ENCODE measurements around the gene CTDSPL. TPM values are rescaled to one million over a fixed set of nuclear protein-coding genes. Genes with fewer than 3 reads are reported as not detected.

CTDSPL gene
- total RNA-seq, 1 donor from 2014 or later, result 20.4 TPM

GRCh38 chr3:38000965-38001455, 139.3 kb downstream of the CTDSPL start:
- H3K9ac ChIP-seq (ENCODE audit: low read depth in 1 of 3, low read length in 3 of 3), result peak overlapping the region in 1 of 3 donors; percentile 14
- H3K4me3 ChIP-seq (ENCODE audit: low read length in 3 of 3), result no peak overlapping the region
- no peaks in the 10 kb centered on the region for H3K27me3 ChIP-seq (ENCODE audit: control insufficient read depth in 3 of 3, insufficient read depth in 3 of 3, low read length in 3 of 3)
- no peak overlapping the region for H3K27ac ChIP-seq (ENCODE audit: low read depth, low read length)
- no peaks in the 10 kb centered on the region for H3K9me3 ChIP-seq (ENCODE audit: control insufficient read depth in 3 of 3, low read length in 3 of 3)
- H3K36me3 ChIP-seq (ENCODE audit: control insufficient read depth in 3 of 3, insufficient read depth in 3 of 3, low read length in 3 of 3), result peaks cover 2 to 8% (median 4%) of the 10 kb centered on the region in 3 donors
- peaks cover 11 to 31% (median 24%) of the 10 kb centered on the region in 3 donors for H3K4me1 ChIP-seq (ENCODE audit: control insufficient read depth in 3 of 3, insufficient read depth in 3 of 3, low read length in 3 of 3)

DNA sequence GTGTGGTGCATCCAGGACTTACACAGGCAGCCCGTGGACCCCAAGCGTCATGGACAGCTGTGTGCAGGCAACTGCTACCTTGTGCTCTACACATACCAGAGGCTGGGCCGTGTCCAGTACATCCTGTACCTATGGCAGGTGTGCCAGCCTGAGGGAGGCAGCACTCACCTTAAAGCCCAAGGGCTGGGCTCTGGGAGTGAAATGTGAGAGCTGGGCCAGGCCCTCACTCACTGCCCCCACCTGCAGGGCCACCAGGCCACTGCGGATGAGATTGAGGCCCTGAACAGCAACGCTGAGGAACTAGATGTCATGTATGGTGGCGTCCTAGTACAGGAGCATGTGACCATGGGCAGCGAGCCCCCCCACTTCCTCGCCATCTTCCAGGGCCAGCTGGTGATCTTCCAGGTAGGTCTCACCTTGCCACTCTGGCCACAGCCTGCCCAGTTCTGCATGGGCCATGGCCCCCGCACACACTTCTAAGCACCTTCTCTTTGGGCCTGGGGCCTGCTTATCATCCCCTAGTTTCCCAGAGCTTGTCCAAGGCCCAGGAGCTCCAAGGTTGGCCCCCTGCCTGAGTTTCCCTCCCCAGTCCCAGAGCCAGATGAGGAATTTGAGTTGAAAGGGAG, 139.9 kb downstream of the CTDSPL start:
- no peak overlapping the region for H3K27ac ChIP-seq (ENCODE audit: low read depth, low read length)
- no peaks in the 10 kb centered on the region for H3K27me3 ChIP-seq (ENCODE audit: control insufficient read depth in 3 of 3, insufficient read depth in 3 of 3, low read length in 3 of 3)
- H3K36me3 ChIP-seq (ENCODE audit: control insufficient read depth in 3 of 3, insufficient read depth in 3 of 3, low read length in 3 of 3), result peaks cover 2 to 8% (median 4%) of the 10 kb centered on the region in 3 donors
- peaks cover 11 to 31% (median 24%) of the 10 kb centered on the region in 3 donors for H3K4me1 ChIP-seq (ENCODE audit: control insufficient read depth in 3 of 3, insufficient read depth in 3 of 3, low read length in 3 of 3)
- H3K4me3 ChIP-seq (ENCODE audit: low read length in 3 of 3), result no peak overlapping the region
- no peaks in the 10 kb centered on the region for H3K9me3 ChIP-seq (ENCODE audit: control insufficient read depth in 3 of 3, low read length in 3 of 3)
- no peak overlapping the region for H3K9ac ChIP-seq (ENCODE audit: low read depth in 1 of 3, low read length in 3 of 3)

GRCh38 chr3:38002291-38002876, 140.7 kb downstream of the CTDSPL start:
- H3K4me3 ChIP-seq (ENCODE audit: low read length in 3 of 3), result no peak overlapping the region

GRCh38 chr3:38002940-38003339, 141.3 kb downstream of the CTDSPL start:
- peaks cover 6 to 16% (median 8%) of the 10 kb centered on the region in 3 donors for H3K36me3 ChIP-seq (ENCODE audit: control insufficient read depth in 3 of 3, insufficient read depth in 3 of 3, low read length in 3 of 3)
- no peaks in the 10 kb centered on the region for H3K9me3 ChIP-seq (ENCODE audit: control insufficient read depth in 3 of 3, low read length in 3 of 3)
- no peak overlapping the region for H3K27ac ChIP-seq (ENCODE audit: low read depth, low read length)
- H3K4me3 ChIP-seq (ENCODE audit: low read length in 3 of 3), result no peak overlapping the region
- H3K9ac ChIP-seq (ENCODE audit: low read depth in 1 of 3, low read length in 3 of 3), result no peak overlapping the region
- peaks cover 11 to 29% (median 23%) of the 10 kb centered on the region in 3 donors for H3K4me1 ChIP-seq (ENCODE audit: control insufficient read depth in 3 of 3, insufficient read depth in 3 of 3, low read length in 3 of 3)
- H3K27me3 ChIP-seq (ENCODE audit: control insufficient read depth in 3 of 3, insufficient read depth in 3 of 3, low read length in 3 of 3), result no peaks in the 10 kb centered on the region

More at GRCh38 chr3:38002291-38002876, 140.7 kb downstream of the CTDSPL start:
- Histone ChIP-seq H3K27me3 (ENCODE audit: control insufficient read depth in 3 of 3, insufficient read depth in 3 of 3, low read length in 3 of 3) (no peaks in the 10 kb centered on the region), H3K4me1 (ENCODE audit: control insufficient read depth in 3 of 3, insufficient read depth in 3 of 3, low read length in 3 of 3) (peaks cover 11 to 31% (median 24%) of the 10 kb centered on the region in 3 donors), H3K36me3 (ENCODE audit: control insufficient read depth in 3 of 3, insufficient read depth in 3 of 3, low read length in 3 of 3) (peaks cover 3 to 10% (median 4%) of the 10 kb centered on the region in 3 donors), H3K9ac (ENCODE audit: low read depth in 1 of 3, low read length in 3 of 3) (no peak overlapping the region), H3K9me3 (ENCODE audit: control insufficient read depth in 3 of 3, low read length in 3 of 3) (no peaks in the 10 kb centered on the region), H3K27ac (ENCODE audit: low read depth, low read length) (no peak overlapping the region)

DNA sequence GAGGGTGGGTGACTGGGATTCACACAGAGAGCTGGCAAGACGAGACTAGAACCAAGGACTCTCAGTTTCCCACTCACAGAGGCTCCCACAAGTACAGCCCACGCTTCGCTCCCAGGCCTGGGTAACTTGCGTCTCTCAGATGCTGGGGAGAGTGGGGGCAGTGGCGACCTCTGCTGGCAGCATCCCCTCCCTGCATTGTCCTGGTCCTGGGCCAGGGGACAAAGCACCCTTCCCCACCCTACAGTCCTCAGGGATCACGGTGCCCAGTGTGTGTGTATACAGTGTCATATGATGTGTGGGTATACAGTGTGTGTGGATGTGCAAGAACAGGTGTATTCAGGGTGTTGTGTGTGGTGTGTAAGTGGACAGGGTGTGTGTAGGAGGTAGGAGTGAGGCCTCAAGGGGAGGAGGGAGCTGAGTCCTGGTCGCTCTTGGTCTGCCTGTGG, 141.7 kb downstream of the CTDSPL start:
- Histone ChIP-seq H3K9me3 (ENCODE audit: control insufficient read depth in 3 of 3, low read length in 3 of 3) (no peaks in the 10 kb centered on the region), H3K36me3 (ENCODE audit: control insufficient read depth in 3 of 3, insufficient read depth in 3 of 3, low read length in 3 of 3) (peaks cover 10 to 17% (median 13%) of the 10 kb centered on the region in 3 donors), H3K4me1 (ENCODE audit: control insufficient read depth in 3 of 3, insufficient read depth in 3 of 3, low read length in 3 of 3) (peaks cover 10 to 24% (median 18%) of the 10 kb centered on the region in 3 donors), H3K27ac (ENCODE audit: low read depth, low read length) (no peak overlapping the region), H3K4me3 (ENCODE audit: low read length in 3 of 3) (no peak overlapping the region), H3K9ac (ENCODE audit: low read depth in 1 of 3, low read length in 3 of 3) (no peak overlapping the region), H3K27me3 (ENCODE audit: control insufficient read depth in 3 of 3, insufficient read depth in 3 of 3, low read length in 3 of 3) (no peaks in the 10 kb centered on the region)

GRCh38 chr3:38003817-38004414, 142.2 kb downstream of the CTDSPL start:
- H3K27me3 ChIP-seq (ENCODE audit: control insufficient read depth in 3 of 3, insufficient read depth in 3 of 3, low read length in 3 of 3), result no peaks in the 10 kb centered on the region
- peaks cover 10 to 21% (median 15%) of the 10 kb centered on the region in 3 donors for H3K36me3 ChIP-seq (ENCODE audit: control insufficient read depth in 3 of 3, insufficient read depth in 3 of 3, low read length in 3 of 3)
- no peak overlapping the region for H3K9ac ChIP-seq (ENCODE audit: low read depth in 1 of 3, low read length in 3 of 3)
- no peaks in the 10 kb centered on the region for H3K9me3 ChIP-seq (ENCODE audit: control insufficient read depth in 3 of 3, low read length in 3 of 3)
- no peak overlapping the region for H3K27ac ChIP-seq (ENCODE audit: low read depth, low read length)
- H3K4me1 ChIP-seq (ENCODE audit: control insufficient read depth in 3 of 3, insufficient read depth in 3 of 3, low read length in 3 of 3), result peaks cover 7 to 20% (median 15%) of the 10 kb centered on the region in 3 donors
- no peak overlapping the region for H3K4me3 ChIP-seq (ENCODE audit: low read length in 3 of 3)

- peaks cover 7 to 15% (median 12%) of the 10 kb centered on the region in 3 donors for H3K4me1 ChIP-seq (ENCODE audit: control insufficient read depth in 3 of 3, insufficient read depth in 3 of 3, low read length in 3 of 3)
- peak overlapping the region in 1 of 3 donors; percentile 40 for H3K9ac ChIP-seq (ENCODE audit: low read depth in 1 of 3, low read length in 3 of 3)
- peak overlapping the region in 2 of 3 donors; percentile 37 to 54 for H3K4me3 ChIP-seq (ENCODE audit: low read length in 3 of 3)
- no peaks in the 10 kb centered on the region for H3K9me3 ChIP-seq (ENCODE audit: control insufficient read depth in 3 of 3, low read length in 3 of 3)
- H3K36me3 ChIP-seq (ENCODE audit: control insufficient read depth in 3 of 3, insufficient read depth in 3 of 3, low read length in 3 of 3), result peaks cover 12 to 21% (median 15%) of the 10 kb centered on the region in 3 donors
- no peak overlapping the region for H3K27ac ChIP-seq (ENCODE audit: low read depth, low read length)
- H3K27me3 ChIP-seq (ENCODE audit: control insufficient read depth in 3 of 3, insufficient read depth in 3 of 3, low read length in 3 of 3), result no peaks in the 10 kb centered on the region
Observed at GRCh38 chr3:38004415-38005075, 142.9 kb downstream of the CTDSPL start.

DNA sequence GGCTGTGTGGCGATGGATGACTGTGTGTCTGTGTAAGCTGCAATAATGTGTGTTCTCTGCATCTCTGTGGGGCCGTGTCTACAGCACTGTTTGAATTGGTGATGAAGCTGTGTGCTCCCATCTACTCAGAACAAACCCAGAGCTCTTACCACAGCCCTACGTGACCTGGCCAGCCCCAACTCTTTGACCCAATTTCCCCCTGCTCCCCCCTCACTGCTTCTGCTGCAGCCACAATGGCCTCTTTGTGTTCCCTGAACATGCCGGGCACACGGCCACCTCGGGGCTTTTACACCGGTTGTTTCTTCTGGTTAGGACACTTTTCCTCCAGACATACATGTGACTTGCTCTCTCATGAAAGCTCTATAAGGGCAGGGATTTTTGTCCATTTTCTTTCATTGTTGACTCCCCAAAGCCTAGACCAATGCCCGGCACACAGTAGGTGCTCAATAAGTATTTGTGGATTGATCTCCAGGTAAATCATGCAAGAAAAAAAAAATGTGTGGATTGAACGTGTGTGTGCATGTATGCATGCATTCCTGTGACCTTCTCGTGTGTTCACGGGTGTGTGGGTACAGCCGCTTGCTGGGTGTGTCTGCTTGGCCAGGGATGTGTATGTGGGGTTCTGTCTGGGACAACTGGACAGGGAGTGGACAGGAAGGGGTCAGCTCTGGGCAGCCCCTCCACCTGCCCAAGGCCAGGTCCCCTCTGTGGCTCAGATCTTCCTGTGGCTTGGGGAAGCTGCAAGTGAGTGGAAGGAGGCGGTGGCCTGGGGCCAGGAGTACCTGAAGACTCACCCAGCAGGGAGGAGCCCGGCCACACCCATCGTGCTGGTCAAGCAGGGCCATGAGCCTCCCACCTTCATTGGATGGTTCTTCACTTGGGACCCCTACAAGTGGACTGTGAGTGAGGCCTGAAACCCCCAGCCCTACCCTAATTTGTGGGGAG, 143.7 kb downstream of the CTDSPL start:
- no peaks in the 10 kb centered on the region for H3K27me3 ChIP-seq (ENCODE audit: control insufficient read depth in 3 of 3, insufficient read depth in 3 of 3, low read length in 3 of 3)
- no peak overlapping the region for H3K4me3 ChIP-seq (ENCODE audit: low read length in 3 of 3)
- H3K9ac ChIP-seq (ENCODE audit: low read depth in 1 of 3, low read length in 3 of 3), result no peak overlapping the region
- H3K36me3 ChIP-seq (ENCODE audit: control insufficient read depth in 3 of 3, insufficient read depth in 3 of 3, low read length in 3 of 3), result peaks cover 15 to 24% (median 16%) of the 10 kb centered on the region in 3 donors
- no peaks in the 10 kb centered on the region for H3K9me3 ChIP-seq (ENCODE audit: control insufficient read depth in 3 of 3, low read length in 3 of 3)
- H3K27ac ChIP-seq (ENCODE audit: low read depth, low read length), result no peak overlapping the region
- peaks cover 7 to 14% (median 12%) of the 10 kb centered on the region in 3 donors for H3K4me1 ChIP-seq (ENCODE audit: control insufficient read depth in 3 of 3, insufficient read depth in 3 of 3, low read length in 3 of 3)

DNA sequence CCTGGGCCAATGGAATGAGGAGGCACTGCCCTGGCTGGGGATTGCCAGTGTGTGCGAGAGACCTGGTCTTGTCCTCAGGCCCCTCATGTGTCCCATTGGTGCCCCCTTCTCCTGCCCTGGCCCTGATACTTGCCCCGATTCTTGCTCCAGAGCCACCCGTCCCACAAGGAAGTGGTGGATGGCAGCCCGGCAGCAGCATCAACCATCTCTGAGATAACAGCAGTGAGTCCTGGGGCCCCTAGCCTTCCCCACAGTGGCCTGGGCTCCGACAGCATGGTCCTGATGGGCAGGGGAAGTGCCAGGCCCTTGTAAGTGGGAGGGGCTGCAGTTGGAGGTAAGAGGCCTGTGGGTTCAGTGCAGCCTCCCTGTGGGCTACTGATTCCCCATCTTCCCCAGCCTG, 144.4 kb downstream of the CTDSPL start:
- Histone ChIP-seq H3K27me3 (ENCODE audit: control insufficient read depth in 3 of 3, insufficient read depth in 3 of 3, low read length in 3 of 3) (no peaks in the 10 kb centered on the region), H3K9ac (ENCODE audit: low read depth in 1 of 3, low read length in 3 of 3) (no peak overlapping the region), H3K27ac (ENCODE audit: low read depth, low read length) (no peak overlapping the region), H3K9me3 (ENCODE audit: control insufficient read depth in 3 of 3, low read length in 3 of 3) (no peaks in the 10 kb centered on the region), H3K4me3 (ENCODE audit: low read length in 3 of 3) (no peak overlapping the region), H3K36me3 (ENCODE audit: control insufficient read depth in 3 of 3, insufficient read depth in 3 of 3, low read length in 3 of 3) (peaks cover 15 to 30% (median 18%) of the 10 kb centered on the region in 3 donors), H3K4me1 (ENCODE audit: control insufficient read depth in 3 of 3, insufficient read depth in 3 of 3, low read length in 3 of 3) (peaks cover 7 to 14% (median 12%) of the 10 kb centered on the region in 3 donors)
